Osteoblast (primary cell): ENCODE data around the gene RPL23. TPM values are rescaled to one million over a fixed set of nuclear protein-coding genes. Genes with fewer than 3 reads are reported as not detected.
A peak's percentile ranks its signal among the peaks of the same experiment; 100 is the strongest.

Source experiments
- DNase-seq: peaks from one replicate; pipeline ENCODE4 v3.0.0; 2011; ENCODE audit warnings: low spot score, mixed read lengths; ENCODE audit not compliant: insufficient read length; ENCODE audit errors: missing footprints
- H2AFZ ChIP-seq: 2 replicates; pipeline ENCODE4 v1.6.0; 2011; ENCODE audit warnings: mild to moderate bottlenecking, low read length
- H3K27ac ChIP-seq: 2 replicates; pipeline ENCODE4 v1.5.1; 2011; ENCODE audit warnings: mild to moderate bottlenecking, low read depth, low read length, moderate library complexity
- H3K27me3 ChIP-seq: 2 replicates; pipeline ENCODE4 v1.6.0; 2012; ENCODE audit warnings: mild to moderate bottlenecking, control low read depth, inconsistent platforms, low read length, moderate library complexity; ENCODE audit not compliant: insufficient read depth
- H3K36me3 ChIP-seq: 2 replicates; pipeline ENCODE4 v1.5.1; 2011; ENCODE audit warnings: mild to moderate bottlenecking, low read length, control low read depth, moderate library complexity; ENCODE audit not compliant: insufficient read depth
- H3K4me1 ChIP-seq: 2 replicates; pipeline ENCODE4 v1.5.1; 2011; ENCODE audit warnings: mild to moderate bottlenecking, low read length, control low read depth, moderate library complexity; ENCODE audit not compliant: insufficient read depth
- H3K4me2 ChIP-seq: 2 replicates; pipeline ENCODE4 v1.6.0; 2011; ENCODE audit warnings: mild to moderate bottlenecking, low read length; ENCODE audit not compliant: insufficient read depth
- H3K4me3 ChIP-seq: fragments of 200-600 bp; sonication (generic); 3 replicates; pipeline ENCODE4 v1.5.1; 2012; ENCODE audit warnings: mild to moderate bottlenecking, low read length, inconsistent platforms; ENCODE audit not compliant: insufficient read depth
- H3K79me2 ChIP-seq: 2 replicates; pipeline ENCODE4 v1.6.0; 2012; ENCODE audit warnings: mild to moderate bottlenecking, low read length, control low read depth, inconsistent platforms; ENCODE audit not compliant: insufficient read depth
- H3K9me3 ChIP-seq: 2 replicates; pipeline ENCODE4 v1.5.1; 2011; ENCODE audit warnings: low read depth, low read length, control low read depth
- H4K20me1 ChIP-seq: 2 replicates; pipeline ENCODE4 v1.6.0; 2012; ENCODE audit warnings: mild to moderate bottlenecking, low read length, control low read depth; ENCODE audit not compliant: insufficient read depth
- total RNA-seq: library from RNA; depleted of rRNA; stranded (reverse); fragments of >200 nt; gene quantifications from 2 replicates; pipeline ENCODE4 v1.2.3, GENCODE V29; 2012
- TF ChIP-seq, protein P1 (sequence below): IDR thresholded peaks from 2 replicates; pipeline ENCODE4 v1.5.1; 2011; ENCODE audit warnings: mild to moderate bottlenecking, low read depth, low read length, moderate library complexity; ENCODE audit errors: extremely low read depth

The RPL23 gene
- total RNA-seq, 1 donor, result 821 TPM

DNA sequence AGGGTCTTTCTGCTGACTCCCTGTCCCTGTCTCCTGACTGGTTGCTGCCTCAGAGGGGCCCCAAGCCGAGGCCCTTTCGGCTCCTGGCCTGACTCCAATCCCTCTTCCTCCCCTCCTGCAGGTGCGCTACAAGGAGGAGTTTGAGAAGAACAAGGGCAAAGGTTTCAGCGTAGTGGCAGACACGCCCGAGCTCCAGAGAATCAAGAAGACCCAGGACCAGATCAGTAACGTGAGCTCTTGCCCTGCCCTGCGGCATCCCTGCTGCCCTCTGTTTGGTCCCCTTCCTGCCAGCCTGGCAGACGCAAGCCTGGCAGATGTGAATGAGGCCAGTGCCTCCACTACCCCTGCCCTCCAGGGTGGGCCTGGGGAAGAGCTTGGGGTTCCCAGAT lies 44.8 kb upstream of the RPL23 start:
- TF ChIP-seq, protein P1, sequence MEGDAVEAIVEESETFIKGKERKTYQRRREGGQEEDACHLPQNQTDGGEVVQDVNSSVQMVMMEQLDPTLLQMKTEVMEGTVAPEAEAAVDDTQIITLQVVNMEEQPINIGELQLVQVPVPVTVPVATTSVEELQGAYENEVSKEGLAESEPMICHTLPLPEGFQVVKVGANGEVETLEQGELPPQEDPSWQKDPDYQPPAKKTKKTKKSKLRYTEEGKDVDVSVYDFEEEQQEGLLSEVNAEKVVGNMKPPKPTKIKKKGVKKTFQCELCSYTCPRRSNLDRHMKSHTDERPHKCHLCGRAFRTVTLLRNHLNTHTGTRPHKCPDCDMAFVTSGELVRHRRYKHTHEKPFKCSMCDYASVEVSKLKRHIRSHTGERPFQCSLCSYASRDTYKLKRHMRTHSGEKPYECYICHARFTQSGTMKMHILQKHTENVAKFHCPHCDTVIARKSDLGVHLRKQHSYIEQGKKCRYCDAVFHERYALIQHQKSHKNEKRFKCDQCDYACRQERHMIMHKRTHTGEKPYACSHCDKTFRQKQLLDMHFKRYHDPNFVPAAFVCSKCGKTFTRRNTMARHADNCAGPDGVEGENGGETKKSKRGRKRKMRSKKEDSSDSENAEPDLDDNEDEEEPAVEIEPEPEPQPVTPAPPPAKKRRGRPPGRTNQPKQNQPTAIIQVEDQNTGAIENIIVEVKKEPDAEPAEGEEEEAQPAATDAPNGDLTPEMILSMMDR, result no peak
- H3K9me3 ChIP-seq, result no peaks in the 10 kb centered on the region
- no peak overlapping the region for H3K4me3 ChIP-seq
- no peak overlapping the region for H3K4me2 ChIP-seq
- DNase-seq, result peak; percentile 26
- H2AFZ ChIP-seq, result no peak overlapping the region
- peaks cover 58% of the 10 kb centered on the region for H3K4me1 ChIP-seq
- H3K27ac ChIP-seq, result peak overlapping the region; percentile 25
- H3K36me3 ChIP-seq, result peaks cover 73% of the 10 kb centered on the region
- H3K27me3 ChIP-seq, result no peaks in the 10 kb centered on the region
- H3K79me2 ChIP-seq, result peaks cover 79% of the 10 kb centered on the region
- H4K20me1 ChIP-seq, result peaks cover 69% of the 10 kb centered on the region

DNA sequence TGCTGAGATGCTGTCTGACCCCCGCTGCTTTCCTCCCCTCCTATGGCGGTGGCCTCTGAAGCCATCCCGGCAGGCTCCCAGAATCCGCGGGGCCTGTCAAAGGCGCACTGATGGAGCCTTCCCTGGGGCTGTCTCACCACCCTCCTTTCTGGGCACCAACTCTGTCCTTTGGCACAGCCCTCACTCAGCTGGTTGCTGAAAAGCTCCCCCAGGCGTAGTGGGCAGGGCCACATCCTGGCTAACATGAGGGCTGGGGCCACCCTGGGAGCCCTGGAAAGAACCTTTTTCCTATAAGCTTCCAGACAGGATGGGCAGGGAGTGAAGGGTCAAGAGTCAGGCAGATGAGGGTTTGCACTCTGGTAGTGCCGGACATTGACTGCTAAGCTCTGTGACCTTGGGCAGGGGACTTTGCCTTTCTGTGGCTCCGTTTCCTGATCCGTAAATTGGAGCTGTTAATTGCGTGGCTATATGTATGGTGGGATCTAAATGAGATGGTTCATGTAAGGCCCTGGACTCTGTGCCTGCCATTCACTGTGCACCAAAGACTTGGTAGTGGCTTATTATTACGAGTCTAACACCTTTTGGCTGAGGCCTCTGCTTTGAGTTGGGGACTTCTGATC lies 44.3 kb upstream of the RPL23 start:
- H3K4me2 ChIP-seq, result no peak overlapping the region
- H4K20me1 ChIP-seq, result peaks cover 69% of the 10 kb centered on the region
- peak overlapping the region; percentile 53 for H3K27ac ChIP-seq
- TF ChIP-seq, protein P1, result no peak
- peaks cover 73% of the 10 kb centered on the region for H3K36me3 ChIP-seq
- peaks cover 63% of the 10 kb centered on the region for H3K4me1 ChIP-seq
- no peak overlapping the region for H3K4me3 ChIP-seq
- peaks cover 79% of the 10 kb centered on the region for H3K79me2 ChIP-seq
- H3K9me3 ChIP-seq, result no peaks in the 10 kb centered on the region
- H3K27me3 ChIP-seq, result no peaks in the 10 kb centered on the region
- no peak overlapping the region for H2AFZ ChIP-seq
- peak; percentile 74 for DNase-seq

DNA sequence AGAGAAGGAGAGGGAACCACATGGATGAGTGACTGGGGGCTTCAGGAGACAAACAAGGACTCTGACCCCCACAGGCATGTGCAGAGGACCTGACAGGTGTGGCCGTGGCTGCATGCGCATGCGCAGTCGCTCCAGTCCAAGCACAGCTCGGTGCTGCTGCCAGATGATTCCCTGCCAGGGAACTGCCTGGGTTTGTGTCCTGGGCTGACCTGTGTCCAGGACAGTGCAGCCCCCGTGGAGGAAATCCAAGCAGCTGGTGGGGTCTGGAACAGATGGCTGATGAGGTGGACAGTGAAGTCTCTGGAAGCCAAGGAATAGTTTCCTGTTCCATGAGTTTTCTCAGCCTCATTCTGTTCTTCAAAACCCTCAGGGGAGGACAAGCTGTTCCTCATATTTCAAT lies 43.7 kb upstream of the RPL23 start:
- Histone ChIP-seq H3K4me3 (no peak overlapping the region), H3K36me3 (peaks cover 75% of the 10 kb centered on the region), H3K79me2 (peaks cover 81% of the 10 kb centered on the region), H4K20me1 (peaks cover 68% of the 10 kb centered on the region), H3K27ac (peak overlapping the region; percentile 53), H3K27me3 (no peaks in the 10 kb centered on the region), H3K9me3 (no peaks in the 10 kb centered on the region), H2AFZ (no peak overlapping the region), H3K4me2 (no peak overlapping the region), H3K4me1 (peaks cover 64% of the 10 kb centered on the region)
- TF ChIP-seq, protein P1, result no peak
- peak; percentile 91 for DNase-seq

DNA sequence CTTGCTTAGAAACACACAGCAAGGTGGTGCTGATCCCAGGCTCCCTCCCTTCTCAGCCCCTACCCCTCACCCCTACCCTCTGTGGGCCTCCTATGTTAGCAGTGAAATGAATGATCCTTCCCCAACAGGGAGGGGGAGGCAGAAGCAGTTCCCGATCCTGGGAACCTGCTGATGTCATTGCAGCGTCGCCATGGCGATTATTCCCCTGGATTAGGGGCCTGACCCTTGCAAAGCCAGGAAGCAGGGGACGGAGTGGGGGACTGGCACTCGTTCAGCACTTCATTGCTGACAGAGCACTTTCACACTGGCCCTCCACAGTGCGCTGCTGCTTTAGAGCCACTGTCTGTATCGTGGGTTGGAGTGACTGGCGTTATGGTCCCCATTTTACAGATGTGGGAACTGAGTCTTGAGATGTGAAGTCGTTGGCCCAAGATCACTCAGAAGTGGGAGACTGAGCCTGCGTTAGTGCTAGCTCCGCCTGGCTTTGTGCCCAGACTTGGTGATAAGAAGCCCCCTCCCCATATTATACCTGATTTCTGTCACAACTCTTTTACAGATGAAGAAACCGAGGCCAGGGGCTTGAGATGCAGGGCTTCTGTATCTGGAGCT lies 42.9 kb upstream of the RPL23 start:
- H3K27ac ChIP-seq, result peak overlapping the region; percentile 53
- peaks cover 79% of the 10 kb centered on the region for H3K36me3 ChIP-seq
- no peaks in the 10 kb centered on the region for H3K27me3 ChIP-seq
- H4K20me1 ChIP-seq, result peaks cover 68% of the 10 kb centered on the region
- H3K4me2 ChIP-seq, result no peak overlapping the region
- no peak overlapping the region for H2AFZ ChIP-seq
- H3K79me2 ChIP-seq, result peaks cover 81% of the 10 kb centered on the region
- TF ChIP-seq, protein P1, result no peak
- H3K4me3 ChIP-seq, result no peak overlapping the region
- no peaks in the 10 kb centered on the region for H3K9me3 ChIP-seq
- DNase-seq, result peak; percentile 66
- peaks cover 62% of the 10 kb centered on the region for H3K4me1 ChIP-seq
